Kidney capillary endothelial cell (primary cell): Measurements from ENCODE around the gene EPB41L4B.

Experiments used
- DNase-seq: peaks from one replicate; pipeline ENCODE4 v3.0.0-alpha.2; 2018; ENCODE audit warnings: low spot score

The EPB41L4B gene

DNA sequence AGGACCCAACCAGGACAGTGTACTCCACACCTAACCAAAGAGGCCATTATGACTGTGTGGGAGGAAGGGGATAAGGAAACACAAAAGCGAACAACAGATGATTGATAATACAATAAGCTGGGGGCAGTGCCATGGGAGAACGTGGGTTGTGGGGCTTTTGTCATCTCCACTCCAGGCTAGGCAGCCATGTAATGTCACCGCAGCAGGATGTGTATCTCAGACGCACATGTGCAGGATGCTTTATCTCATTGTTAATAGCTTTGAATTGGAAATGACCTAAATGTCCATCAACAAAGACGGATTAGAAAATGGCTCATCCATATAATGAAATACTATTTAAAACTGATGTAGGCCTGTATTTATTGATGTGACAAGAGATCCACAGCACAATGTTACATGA, 51.0 kb downstream of the EPB41L4B start:
- DNase-seq: no peak

DNA sequence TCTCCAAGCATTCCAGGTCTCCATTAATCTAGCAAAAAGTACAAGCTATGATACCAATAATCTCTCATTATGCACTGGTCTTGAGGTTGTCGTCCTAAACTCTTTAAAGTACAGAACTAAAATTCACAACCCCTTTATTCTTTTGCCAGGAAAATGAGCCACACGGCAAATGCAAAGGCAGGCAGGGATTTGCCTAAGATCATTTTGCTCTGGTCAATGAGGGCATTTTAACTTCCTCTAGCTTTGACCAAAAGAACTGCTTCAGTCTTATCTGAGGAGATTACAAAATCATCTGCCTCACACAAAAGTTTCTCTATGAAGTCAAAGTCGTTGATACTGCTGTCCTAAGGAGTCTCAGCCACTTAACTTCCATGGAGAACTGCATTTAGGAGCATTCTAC, 51.8 kb downstream of the EPB41L4B start:
- DNase-seq: no peak

GRCh38 chr9:109267555-109267954, 53.3 kb downstream of the EPB41L4B start:
- no peak for DNase-seq

GRCh38 chr9:109264877-109265587, 55.8 kb downstream of the EPB41L4B start:
- no peak for DNase-seq

DNA sequence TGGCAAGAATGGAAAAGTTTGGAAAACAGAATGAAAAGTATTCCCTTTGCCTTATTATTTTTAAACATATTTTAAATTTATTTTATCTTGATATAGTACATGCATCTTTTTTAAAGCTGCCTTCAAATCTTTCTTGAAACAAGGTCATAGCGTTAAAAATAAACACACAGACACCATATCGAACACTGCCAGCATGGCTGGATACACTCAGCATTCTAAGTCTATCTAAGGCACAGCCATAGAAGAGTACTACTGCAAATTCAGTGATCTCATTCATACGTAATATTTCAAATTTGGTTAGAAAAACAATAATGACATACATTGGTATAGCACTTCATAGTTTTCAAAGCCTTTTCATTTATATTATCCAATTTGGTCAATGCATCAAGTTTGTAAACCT, 57.5 kb downstream of the EPB41L4B start:
- no peak for DNase-seq

DNA sequence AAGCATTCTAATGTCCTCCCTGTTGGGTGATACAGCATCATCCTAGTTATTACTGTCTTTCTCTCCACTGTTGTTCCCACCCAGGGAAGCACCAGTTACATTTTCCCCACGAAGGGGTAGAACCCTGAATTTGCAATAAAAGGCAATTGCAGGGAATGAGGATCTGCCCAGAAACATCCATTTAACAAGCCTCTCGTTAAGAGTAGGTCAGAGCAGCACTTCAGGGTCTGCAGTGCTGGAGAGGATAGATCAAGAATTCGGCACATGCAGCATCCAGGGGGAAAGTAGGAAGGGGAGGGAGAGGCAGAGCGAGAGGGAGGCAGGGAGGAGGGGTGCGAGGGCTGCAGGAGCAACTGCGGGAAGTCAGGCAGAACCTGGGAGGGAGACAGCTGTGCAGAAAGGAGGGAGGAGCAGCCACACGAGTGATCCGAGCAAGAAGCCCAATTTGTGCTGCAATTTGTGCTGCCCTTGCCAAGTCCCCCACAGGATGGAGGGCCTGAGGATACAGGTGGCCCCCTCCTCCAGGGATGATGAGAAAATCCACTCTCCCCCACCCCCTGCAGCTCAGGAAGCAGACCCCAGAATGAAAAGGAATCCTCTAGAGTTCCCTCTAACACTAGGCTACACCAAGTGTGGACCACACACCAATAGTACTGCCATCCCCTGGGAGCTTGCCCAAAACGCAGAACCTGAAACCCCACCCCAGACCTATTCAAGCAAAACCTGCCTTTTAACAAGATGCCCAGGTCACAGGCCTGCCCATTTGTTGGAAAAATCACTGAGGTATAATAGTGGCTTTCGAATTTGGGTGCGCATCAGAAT, 62.2 kb downstream of the EPB41L4B start:
- no peak for DNase-seq

DNA sequence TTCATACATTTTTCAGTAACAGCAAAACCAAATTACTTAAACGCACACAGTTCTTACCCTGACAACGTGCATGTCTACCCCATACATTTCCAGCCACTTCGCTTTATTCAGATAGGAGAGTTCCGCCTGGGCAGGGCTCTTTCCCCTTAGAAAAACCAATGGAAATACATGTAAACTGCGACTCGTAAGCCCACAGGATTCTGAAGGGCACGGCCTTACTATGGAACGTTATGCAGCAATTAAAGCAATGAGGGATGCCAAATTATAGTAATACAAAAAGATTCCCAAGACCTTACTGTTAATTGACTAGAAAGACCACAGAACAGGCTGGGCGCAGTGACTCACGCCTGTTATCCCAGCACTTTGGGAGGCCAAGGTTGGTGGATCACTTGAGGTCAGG, 64.5 kb downstream of the EPB41L4B start:
- DNase-seq: no peak

- no peak for DNase-seq
Observed at GRCh38 chr9:109255394-109255793, 65.5 kb downstream of the EPB41L4B start.

DNA sequence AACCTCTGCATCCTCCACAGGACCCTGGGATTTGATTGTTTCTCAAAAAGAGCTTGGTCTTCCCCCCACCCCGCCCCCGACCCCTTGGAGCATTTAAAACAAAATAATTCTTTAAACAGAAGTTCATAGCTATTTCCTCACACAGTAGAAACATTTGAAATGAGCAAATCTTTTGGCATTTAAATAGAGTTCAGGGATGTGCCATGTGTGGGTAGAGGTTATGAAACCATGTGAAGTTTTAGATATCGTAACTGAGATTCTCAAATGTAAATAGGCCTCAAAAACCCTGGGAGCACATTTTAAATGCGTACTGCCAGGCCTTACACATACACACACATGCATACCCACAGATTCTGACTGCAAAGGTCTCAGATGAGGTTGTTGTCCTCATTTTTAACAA, 66.5 kb downstream of the EPB41L4B start:
- DNase-seq: no peak

DNA sequence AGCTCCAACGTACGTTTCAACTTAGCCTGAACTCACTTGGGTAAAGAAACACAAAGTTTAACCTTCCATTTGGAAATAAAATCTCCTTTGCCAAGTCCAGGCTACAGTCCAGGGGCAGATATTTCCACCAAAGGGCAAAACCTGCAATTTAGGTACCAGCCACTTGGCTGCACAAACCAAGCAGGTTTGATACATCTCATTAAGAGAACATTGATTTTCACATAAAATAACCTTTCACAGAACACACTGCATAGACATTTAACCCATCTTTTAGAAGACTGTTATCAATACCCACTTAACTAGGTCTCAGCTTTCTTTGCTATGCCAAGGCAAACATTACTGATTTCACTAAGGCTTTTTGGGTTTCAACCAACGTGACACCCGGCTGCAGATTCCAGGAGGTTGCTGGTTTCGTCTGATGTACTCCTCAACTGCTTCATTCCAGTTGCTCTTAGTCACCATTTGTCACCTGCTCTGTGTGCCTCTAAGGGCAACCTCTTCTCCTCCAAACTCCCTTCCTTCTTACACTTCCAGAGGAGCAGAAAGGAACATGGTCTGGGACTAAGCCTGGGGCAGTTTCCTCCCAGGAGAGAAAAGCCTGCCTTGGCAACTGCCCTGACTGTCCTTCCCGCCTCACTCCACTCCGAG, 67.1 kb downstream of the EPB41L4B start:
- DNase-seq: no peak

GRCh38 chr9:109253241-109253636, 67.6 kb downstream of the EPB41L4B start:
- DNase-seq: no peak

- no peak for DNase-seq
Observed at GRCh38 chr9:109252291-109252690, 68.6 kb downstream of the EPB41L4B start.

GRCh38 chr9:109251776-109252106, 69.1 kb downstream of the EPB41L4B start:
- DNase-seq: no peak

DNA sequence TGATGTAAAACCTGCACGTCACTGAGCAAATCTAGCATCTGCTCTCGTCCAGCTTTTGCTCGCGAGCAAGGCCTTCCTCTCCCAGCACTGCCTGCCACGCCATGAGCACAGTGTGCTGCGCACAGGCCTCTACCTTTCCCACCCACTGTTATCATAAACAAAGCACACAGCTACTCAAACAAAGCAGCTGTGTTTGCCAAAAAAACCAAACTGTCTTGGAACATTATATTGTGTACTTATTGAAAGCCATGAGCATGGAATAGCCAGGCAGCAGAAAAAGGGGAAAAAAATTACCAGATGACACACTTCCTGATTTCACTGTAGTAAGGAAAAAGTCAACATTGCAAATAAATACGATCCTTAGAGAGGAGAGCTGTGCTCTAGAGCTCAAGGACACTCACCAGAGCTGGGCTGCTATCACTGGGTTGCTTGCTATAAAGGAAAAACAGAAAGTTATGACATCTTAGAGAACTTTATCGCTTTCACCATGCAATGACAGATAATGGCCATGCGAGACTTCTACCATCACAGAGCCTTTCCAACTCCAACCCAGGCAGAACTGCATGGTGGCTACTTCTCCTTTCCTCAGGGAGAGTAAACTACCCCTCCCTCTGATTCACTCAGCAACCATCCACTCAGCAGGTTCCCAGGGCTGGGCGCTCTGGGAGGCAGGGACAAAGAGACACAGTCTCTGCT, 69.6 kb downstream of the EPB41L4B start:
- DNase-seq: peak; percentile 52

GRCh38 chr9:109250771-109251079, 70.1 kb downstream of the EPB41L4B start:
- DNase-seq: no peak

DNA sequence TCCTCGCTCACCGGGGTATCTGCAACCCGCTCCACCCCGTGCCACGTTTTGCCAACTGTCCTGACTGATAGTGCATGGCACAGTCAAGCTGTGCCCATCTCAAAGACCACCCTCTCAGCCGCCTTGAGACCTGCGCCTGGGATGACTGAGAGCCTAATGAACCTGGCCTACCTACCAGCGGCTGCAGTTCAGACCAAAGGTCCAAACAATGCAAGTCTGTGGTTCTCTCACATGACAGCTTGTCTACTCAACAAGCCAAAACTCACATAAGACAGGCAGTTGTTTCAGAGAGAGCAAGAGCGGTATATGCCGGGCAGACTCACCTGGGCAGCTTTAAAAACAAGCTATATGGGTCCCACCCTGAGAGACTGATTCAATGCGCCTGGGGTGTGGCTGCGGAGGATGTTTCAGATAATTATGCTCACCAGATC, 70.5 kb downstream of the EPB41L4B start:
- DNase-seq: no peak

DNA sequence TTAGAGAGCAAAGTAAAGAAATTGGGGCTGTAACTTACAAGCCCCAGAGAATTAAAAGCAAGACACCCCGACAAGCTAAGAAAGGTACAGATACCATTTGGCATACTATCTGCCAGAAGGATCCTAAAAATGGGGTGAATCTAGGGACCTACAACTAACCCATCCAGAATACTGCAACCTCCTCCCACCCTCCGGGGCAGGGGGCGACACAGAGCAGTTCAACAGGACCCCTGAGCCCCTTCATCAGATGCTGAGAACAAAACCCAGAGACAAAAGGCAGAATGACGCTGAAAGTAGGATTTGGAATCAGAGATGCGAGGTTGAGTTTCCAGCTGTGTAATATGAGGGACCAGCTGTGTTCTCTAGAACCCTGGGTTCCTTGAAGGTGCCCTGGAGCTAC, 71.2 kb downstream of the EPB41L4B start:
- DNase-seq: no peak

GRCh38 chr9:109248133-109248581, 72.7 kb downstream of the EPB41L4B start:
- DNase-seq: no peak

GRCh38 chr9:109247228-109247627, 73.6 kb downstream of the EPB41L4B start:
- DNase-seq: no peak

GRCh38 chr9:109246533-109246932, 74.3 kb downstream of the EPB41L4B start:
- no peak for DNase-seq

GRCh38 chr9:109245310-109245897, 75.5 kb downstream of the EPB41L4B start:
- DNase-seq: peak; percentile 87
